ENCODE results near the gene GNAI3. TPM values are rescaled to one million over a fixed set of nuclear protein-coding genes. Genes with fewer than 3 reads are reported as not detected.

GNAI3 gene
- total and polyA plus RNA-seq, 2 donors (not counting 1 experiment from before 2014, with no cell fraction given): 11.4 to 14.4 TPM

- H4K20me1 ChIP-seq (ENCODE audit: control insufficient read depth, extremely low read depth, insufficient read depth, low read length): no peaks in the 10 kb centered on the region
- no peak overlapping the region for H3K9ac ChIP-seq (ENCODE audit: insufficient read depth, low read length)
- H3K4me1 ChIP-seq (ENCODE audit: control insufficient read depth, extremely low read depth, insufficient read depth, low read length): peaks cover 10% of the 10 kb centered on the region
- H3K9me3 ChIP-seq (ENCODE audit: control insufficient read depth, insufficient read depth, low read depth, low read length): no peaks in the 10 kb centered on the region
- no peak overlapping the region for H2AFZ ChIP-seq (ENCODE audit: low read length)
- no peak overlapping the region for H3K4me2 ChIP-seq (ENCODE audit: extremely low read depth, insufficient read depth, low read length)
- no peak overlapping the region for H3K27ac ChIP-seq (ENCODE audit: insufficient read depth, low read length)
- TF ChIP-seq EZH2 (IDR thresholded peaks at IDR 0.05; ENCODE audit: low read length, missing control alignments): no peak
- TF ChIP-seq CTCF (conservative IDR thresholded peaks at IDR 0.05 in 1 of 2, IDR thresholded peaks at IDR 0.05 in 1 of 2; ENCODE audit: low read depth in 1 of 2, low read length in 2 of 2): peak; percentile 72 to 97
- no peaks in the 10 kb centered on the region for H3K36me3 ChIP-seq (ENCODE audit: control insufficient read depth, insufficient read depth, low read length)
- H3K27me3 ChIP-seq (ENCODE audit: control insufficient read depth, insufficient read depth, low read length): no peaks in the 10 kb centered on the region
- peak; percentile 36 to 66 for DNase-seq (ENCODE audit: low read depth in 2 of 2)
- no peaks in the 10 kb centered on the region for H3K79me2 ChIP-seq (ENCODE audit: control insufficient read depth, insufficient read depth, low read length)
- H3K4me3 ChIP-seq (replicated peaks in 1 of 4; ENCODE audit: control extremely low read depth in 1 of 4, insufficient read depth in 1 of 4, low read depth in 3 of 4, low read length in 4 of 4): no peak overlapping the region
Measured at GRCh38 chr1:109640285-109640865, 92.0 kb downstream of the GNAI3 start.

- DNase-seq (ENCODE audit: low read depth in 2 of 2): no peak
- Histone ChIP-seq H2AFZ (ENCODE audit: low read length) (no peak overlapping the region), H3K36me3 (ENCODE audit: control insufficient read depth, insufficient read depth, low read length) (no peaks in the 10 kb centered on the region), H3K79me2 (ENCODE audit: control insufficient read depth, insufficient read depth, low read length) (no peaks in the 10 kb centered on the region), H3K4me3 (replicated peaks in 1 of 4; ENCODE audit: control extremely low read depth in 1 of 4, insufficient read depth in 1 of 4, low read depth in 3 of 4, low read length in 4 of 4) (no peak overlapping the region), H3K27ac (ENCODE audit: insufficient read depth, low read length) (no peak overlapping the region), H3K27me3 (ENCODE audit: control insufficient read depth, insufficient read depth, low read length) (no peaks in the 10 kb centered on the region), H3K9me3 (ENCODE audit: control insufficient read depth, insufficient read depth, low read depth, low read length) (no peaks in the 10 kb centered on the region), H3K4me1 (ENCODE audit: control insufficient read depth, extremely low read depth, insufficient read depth, low read length) (peaks cover 6% of the 10 kb centered on the region), H4K20me1 (ENCODE audit: control insufficient read depth, extremely low read depth, insufficient read depth, low read length) (no peaks in the 10 kb centered on the region), H3K4me2 (ENCODE audit: extremely low read depth, insufficient read depth, low read length) (no peak overlapping the region), H3K9ac (ENCODE audit: insufficient read depth, low read length) (no peak overlapping the region)
- TF ChIP-seq EZH2 (IDR thresholded peaks at IDR 0.05; ENCODE audit: low read length, missing control alignments) (no peak), CTCF (conservative IDR thresholded peaks at IDR 0.05 in 1 of 2, IDR thresholded peaks at IDR 0.05 in 1 of 2; ENCODE audit: low read depth in 1 of 2, low read length in 2 of 2) (no peak)
Measured at GRCh38 chr1:109641078-109641740, 92.8 kb downstream of the GNAI3 start.

- Histone ChIP-seq H3K4me2 (ENCODE audit: extremely low read depth, insufficient read depth, low read length) (no peak overlapping the region), H3K9me3 (ENCODE audit: control insufficient read depth, insufficient read depth, low read depth, low read length) (no peaks in the 10 kb centered on the region), H3K4me3 (replicated peaks in 1 of 4; ENCODE audit: control extremely low read depth in 1 of 4, insufficient read depth in 1 of 4, low read depth in 3 of 4, low read length in 4 of 4) (no peak overlapping the region), H3K27me3 (ENCODE audit: control insufficient read depth, insufficient read depth, low read length) (no peaks in the 10 kb centered on the region), H3K79me2 (ENCODE audit: control insufficient read depth, insufficient read depth, low read length) (no peaks in the 10 kb centered on the region), H3K4me1 (ENCODE audit: control insufficient read depth, extremely low read depth, insufficient read depth, low read length) (no peaks in the 10 kb centered on the region), H4K20me1 (ENCODE audit: control insufficient read depth, extremely low read depth, insufficient read depth, low read length) (no peaks in the 10 kb centered on the region), H3K9ac (ENCODE audit: insufficient read depth, low read length) (no peak overlapping the region), H3K36me3 (ENCODE audit: control insufficient read depth, insufficient read depth, low read length) (no peaks in the 10 kb centered on the region), H2AFZ (ENCODE audit: low read length) (no peak overlapping the region), H3K27ac (ENCODE audit: insufficient read depth, low read length) (no peak overlapping the region)
- DNase-seq (ENCODE audit: low read depth in 2 of 2): no peak
- TF ChIP-seq EZH2 (IDR thresholded peaks at IDR 0.05; ENCODE audit: low read length, missing control alignments) (no peak), CTCF (conservative IDR thresholded peaks at IDR 0.05 in 1 of 2, IDR thresholded peaks at IDR 0.05 in 1 of 2; ENCODE audit: low read depth in 1 of 2, low read length in 2 of 2) (no peak)
Measured at GRCh38 chr1:109641861-109642260, 93.4 kb downstream of the GNAI3 start.
